BJ (cell line): Measurements from ENCODE around the gene KDM6A. TPM values are rescaled to one million over a fixed set of nuclear protein-coding genes. Genes with fewer than 3 reads are reported as not detected.

ENCODE experiments used
- CTCF ChIA-PET: fragments of 350-600 bp; formaldehyde crosslinking; extraction: SDS; loops from one replicate; lab custom pipeline; 2021; ENCODE audit warnings: antibody characterized with exemption, inconsistent platforms; lab: Yijun Ruan, JAX
- POLR2A ChIA-PET: fragments of 300-600 bp; sonication (Branson Sonifier 250); formaldehyde crosslinking; extraction: SDS; loops from one replicate; lab custom pipeline; 2021; ENCODE audit warnings: antibody characterized with exemption; lab: Charles Lee
- DNase-seq: peaks from one replicate; pipeline ENCODE4 v3.0.0-alpha.2; 2011; ENCODE audit warnings: low read depth
- H3K27me3 ChIP-seq: 2 replicates; pipeline ENCODE4 v1.6.0; 2011; ENCODE audit warnings: low read length; ENCODE audit not compliant: control insufficient read depth, insufficient read depth
- H3K36me3 ChIP-seq: 2 replicates; pipeline ENCODE4 v1.5.1; 2011; ENCODE audit warnings: low read length; ENCODE audit not compliant: control insufficient read depth, insufficient read depth
- H3K4me3 ChIP-seq: 2 replicates; pipeline ENCODE4 v1.5.1; 2011; ENCODE audit warnings: low read depth, mild to moderate bottlenecking, control low read depth, low read length
- CTCF ChIP-seq: IDR thresholded peaks from 2 replicates; pipeline ENCODE4 v1.5.1; 2011; ENCODE audit warnings: low read depth, mild to moderate bottlenecking, control low read depth, inconsistent platforms, low read length, moderate library complexity; ENCODE audit not compliant: insufficient read depth
- polyA plus RNA-seq: library from polyadenylated mRNA; depleted of rRNA; stranded (reverse); fragments of >200 nt; gene quantifications from 2 replicates; pipeline ENCODE4 v1.2.3, GENCODE V29; 2011

The KDM6A gene
- polyA plus RNA-seq, 1 experiment: 5.4 TPM

GRCh38 chrX:44913656-44914531 lies 40.9 kb downstream of the KDM6A start:
- CTCF ChIA-PET: no interaction called here
- POLR2A ChIA-PET: no interaction called here
- Histone ChIP-seq H3K4me3 (no peak overlapping the region), H3K27me3 (no peaks in the 10 kb centered on the region), H3K36me3 (no peaks in the 10 kb centered on the region)
- no peak for TF ChIP-seq CTCF
- DNase-seq: no peak

- Histone ChIP-seq H3K36me3 (no peaks in the 10 kb centered on the region), H3K4me3 (no peak overlapping the region), H3K27me3 (no peaks in the 10 kb centered on the region)
- DNase-seq: no peak
- ChIA-PET POLR2A (no interaction called here), CTCF (interaction anchor here (0.7 kb wide), 1 partner anchor 376 kb away, joined by 3 read pairs; no protein-coding TSS in a partner anchor)
- TF ChIP-seq CTCF: no peak
Observed at GRCh38 chrX:44914532-44915198, 41.7 kb downstream of the KDM6A start.

GRCh38 chrX:44915361-44915868 lies 42.4 kb downstream of the KDM6A start:
- H3K4me3 ChIP-seq: no peak overlapping the region
- no peak for TF ChIP-seq CTCF
- CTCF ChIA-PET: interaction anchor here (0.7 kb wide), 1 partner anchor 375 kb away, joined by 3 read pairs; no protein-coding TSS in a partner anchor
- no peaks in the 10 kb centered on the region for H3K36me3 ChIP-seq
- DNase-seq: no peak
- POLR2A ChIA-PET: no interaction called here
- H3K27me3 ChIP-seq: no peaks in the 10 kb centered on the region

GRCh38 chrX:44918722-44919121 lies 45.7 kb downstream of the KDM6A start:
- H3K4me3 ChIP-seq: no peak overlapping the region
- H3K36me3 ChIP-seq: no peaks in the 10 kb centered on the region
- CTCF ChIA-PET: no interaction called here
- POLR2A ChIA-PET: no interaction called here
- no peak for TF ChIP-seq CTCF
- no peaks in the 10 kb centered on the region for H3K27me3 ChIP-seq
- no peak for DNase-seq

GRCh38 chrX:44922980-44923379 lies 50.0 kb downstream of the KDM6A start:
- no peak for DNase-seq
- TF ChIP-seq CTCF: no peak
- H3K27me3 ChIP-seq: no peaks in the 10 kb centered on the region
- no peaks in the 10 kb centered on the region for H3K36me3 ChIP-seq
- CTCF ChIA-PET: no interaction called here
- H3K4me3 ChIP-seq: no peak overlapping the region
- POLR2A ChIA-PET: no interaction called here
